Activated CD4-positive, alpha-beta T cell treated with anti-CD3 and anti-CD28 coated beads, Interleukin-2, amount 10 ng/mL, durations not matched to agents 7 days and 5 days (primary cell): ENCODE measurements around the gene HAPLN1. TPM values are rescaled to one million over a fixed set of nuclear protein-coding genes. Genes with fewer than 3 reads are reported as not detected.

ENCODE experiments used
- CTCF ChIA-PET: fragments of 350-600 bp; sonication (Branson Sonifier 250); formaldehyde crosslinking; loops from one replicate; lab custom pipeline; 2021; ENCODE audit warnings: antibody characterized with exemption; lab: Charles Lee
- POLR2A ChIA-PET: fragments of 350-600 bp; sonication (Branson Sonifier 250); formaldehyde crosslinking; loops from one replicate; lab custom pipeline; 2021; ENCODE audit warnings: antibody characterized with exemption; lab: Charles Lee
- DNase-seq: peaks from one replicate; pipeline ENCODE4 v3.0.0-alpha.2; 2020
- H3K27ac Mint-ChIP-seq: one replicate; pipeline ENCODE4 v1.8.0; 2021; ENCODE audit warnings: mild to moderate bottlenecking, moderate library complexity, mixed read lengths
- H3K27me3 Mint-ChIP-seq: one replicate; pipeline ENCODE4 v1.8.0; 2021; ENCODE audit warnings: mixed read lengths
- H3K36me3 Mint-ChIP-seq: one replicate; pipeline ENCODE4 v1.8.0; 2021; ENCODE audit warnings: low read depth, mixed read lengths
- H3K4me1 Mint-ChIP-seq: one replicate; pipeline ENCODE4 v1.8.0; 2021; ENCODE audit warnings: mixed read lengths
- H3K4me3 Mint-ChIP-seq: one replicate; pipeline ENCODE4 v1.8.0; 2021; ENCODE audit warnings: mild to moderate bottlenecking, moderate library complexity, mixed read lengths
- H3K9me3 Mint-ChIP-seq: one replicate; pipeline ENCODE4 v1.8.0; 2021; ENCODE audit warnings: mixed read lengths
- total RNA-seq, 2 experiments: library from RNA; stranded (reverse); gene quantifications; one replicate each; pipeline ENCODE4 v1.2.3, GENCODE V29; 2021

The HAPLN1 gene
- total RNA-seq, 2 experiments from 2014 or later = not detected

GRCh38 chr5:83709973-83710372 lies 10.7 kb downstream of the HAPLN1 start:
- Mint-ChIP-seq H3K4me3 (no peak overlapping the region), H3K4me1 (no peaks in the 10 kb centered on the region), H3K36me3 (no peaks in the 10 kb centered on the region), H3K9me3 (no peaks in the 10 kb centered on the region), H3K27me3 (peaks cover 4% of the 10 kb centered on the region), H3K27ac (no peak overlapping the region)
- DNase-seq = no peak
- CTCF ChIA-PET = no interaction called here
- POLR2A ChIA-PET = no interaction called here

GRCh38 chr5:83708170-83708569 lies 12.5 kb downstream of the HAPLN1 start:
- Mint-ChIP-seq H3K9me3 (no peaks in the 10 kb centered on the region), H3K27me3 (no peaks in the 10 kb centered on the region), H3K4me3 (no peak overlapping the region), H3K4me1 (no peaks in the 10 kb centered on the region), H3K27ac (no peak overlapping the region), H3K36me3 (no peaks in the 10 kb centered on the region)
- no peak for DNase-seq
- POLR2A ChIA-PET = no interaction called here
- CTCF ChIA-PET = no interaction called here

- Mint-ChIP-seq H3K9me3 (no peaks in the 10 kb centered on the region), H3K36me3 (no peaks in the 10 kb centered on the region), H3K27ac (no peak overlapping the region), H3K4me1 (no peaks in the 10 kb centered on the region), H3K4me3 (no peak overlapping the region), H3K27me3 (no peaks in the 10 kb centered on the region)
- no peak for DNase-seq
- CTCF ChIA-PET = no interaction called here
- POLR2A ChIA-PET = interaction anchor here (0.8 kb wide), 1 partner anchor 33 kb away, joined by 4 read pairs; no protein-coding TSS in a partner anchor
Measured at GRCh38 chr5:83703059-83703458, 17.6 kb downstream of the HAPLN1 start.

- H3K9me3 Mint-ChIP-seq = no peaks in the 10 kb centered on the region
- H3K4me3 Mint-ChIP-seq = no peak overlapping the region
- no peaks in the 10 kb centered on the region for H3K36me3 Mint-ChIP-seq
- H3K4me1 Mint-ChIP-seq = no peaks in the 10 kb centered on the region
- DNase-seq = no peak
- CTCF ChIA-PET = no interaction called here
- no peak overlapping the region for H3K27ac Mint-ChIP-seq
- H3K27me3 Mint-ChIP-seq = no peaks in the 10 kb centered on the region
- POLR2A ChIA-PET = interaction anchor here (0.6 kb wide), 1 partner anchor 1685 kb away, joined by 4 read pairs; no protein-coding TSS in a partner anchor
Measured at GRCh38 chr5:83701886-83702285, 18.8 kb downstream of the HAPLN1 start.

- DNase-seq = no peak
- no peaks in the 10 kb centered on the region for H3K4me1 Mint-ChIP-seq
- peaks cover 3% of the 10 kb centered on the region for H3K27me3 Mint-ChIP-seq
- ChIA-PET CTCF (no interaction called here), POLR2A (no interaction called here)
- H3K9me3 Mint-ChIP-seq = no peaks in the 10 kb centered on the region
- H3K27ac Mint-ChIP-seq = no peak overlapping the region
- no peaks in the 10 kb centered on the region for H3K36me3 Mint-ChIP-seq
- no peak overlapping the region for H3K4me3 Mint-ChIP-seq
Measured at GRCh38 chr5:83689881-83690280, 30.8 kb downstream of the HAPLN1 start.

- Mint-ChIP-seq H3K27ac (no peak overlapping the region), H3K9me3 (no peaks in the 10 kb centered on the region), H3K4me1 (no peaks in the 10 kb centered on the region), H3K4me3 (no peak overlapping the region), H3K36me3 (no peaks in the 10 kb centered on the region), H3K27me3 (peaks cover 3% of the 10 kb centered on the region)
- CTCF ChIA-PET = no interaction called here
- POLR2A ChIA-PET = no interaction called here
- DNase-seq = no peak
Measured at GRCh38 chr5:83688281-83688680, 32.4 kb downstream of the HAPLN1 start.

GRCh38 chr5:83687124-83687619 lies 33.5 kb downstream of the HAPLN1 start:
- Mint-ChIP-seq H3K9me3 (no peaks in the 10 kb centered on the region), H3K36me3 (no peaks in the 10 kb centered on the region)
- DNase-seq = no peak

GRCh38 chr5:83686251-83686650 lies 34.4 kb downstream of the HAPLN1 start:
- no peaks in the 10 kb centered on the region for H3K9me3 Mint-ChIP-seq
- DNase-seq = no peak
- no peaks in the 10 kb centered on the region for H3K36me3 Mint-ChIP-seq
- CTCF ChIA-PET = no interaction called here
- POLR2A ChIA-PET = no interaction called here
- H3K27me3 Mint-ChIP-seq = peaks cover 3% of the 10 kb centered on the region
- H3K4me1 Mint-ChIP-seq = no peaks in the 10 kb centered on the region
- H3K4me3 Mint-ChIP-seq = no peak overlapping the region
- no peak overlapping the region for H3K27ac Mint-ChIP-seq

More at GRCh38 chr5:83687124-83687619, 33.5 kb downstream of the HAPLN1 start:
- Mint-ChIP-seq H3K27ac (no peak overlapping the region), H3K27me3 (peaks cover 3% of the 10 kb centered on the region), H3K4me1 (no peaks in the 10 kb centered on the region), H3K4me3 (no peak overlapping the region)
- POLR2A ChIA-PET = no interaction called here
- CTCF ChIA-PET = no interaction called here

GRCh38 chr5:83683836-83684235 lies 36.8 kb downstream of the HAPLN1 start:
- Mint-ChIP-seq H3K36me3 (no peaks in the 10 kb centered on the region), H3K27me3 (no peaks in the 10 kb centered on the region), H3K27ac (no peak overlapping the region), H3K4me1 (no peaks in the 10 kb centered on the region), H3K4me3 (no peak overlapping the region), H3K9me3 (no peaks in the 10 kb centered on the region)
- ChIA-PET POLR2A (no interaction called here), CTCF (interaction anchor here (1.2 kb wide), 1 partner anchor 9 kb away, joined by 3 read pairs; no protein-coding TSS in a partner anchor)
- no peak for DNase-seq

GRCh38 chr5:83672646-83673045 lies 48.0 kb downstream of the HAPLN1 start:
- Mint-ChIP-seq H3K27me3 (no peaks in the 10 kb centered on the region), H3K36me3 (no peaks in the 10 kb centered on the region), H3K27ac (no peak overlapping the region), H3K4me3 (no peak overlapping the region), H3K9me3 (no peaks in the 10 kb centered on the region), H3K4me1 (no peaks in the 10 kb centered on the region)
- ChIA-PET POLR2A (no interaction called here), CTCF (no interaction called here)
- DNase-seq = no peak

- Mint-ChIP-seq H3K36me3 (no peaks in the 10 kb centered on the region), H3K27me3 (no peaks in the 10 kb centered on the region), H3K4me3 (no peak overlapping the region), H3K4me1 (no peaks in the 10 kb centered on the region), H3K27ac (no peak overlapping the region), H3K9me3 (no peaks in the 10 kb centered on the region)
- DNase-seq = no peak
- ChIA-PET POLR2A (no interaction called here), CTCF (no interaction called here)
Measured at GRCh38 chr5:83672158-83672557, 48.5 kb downstream of the HAPLN1 start.

- H3K9me3 Mint-ChIP-seq = no peaks in the 10 kb centered on the region
- ChIA-PET POLR2A (no interaction called here), CTCF (no interaction called here)
- no peaks in the 10 kb centered on the region for H3K4me1 Mint-ChIP-seq
- H3K36me3 Mint-ChIP-seq = no peaks in the 10 kb centered on the region
- H3K27me3 Mint-ChIP-seq = peaks cover 3% of the 10 kb centered on the region
- H3K27ac Mint-ChIP-seq = no peak overlapping the region
- H3K4me3 Mint-ChIP-seq = no peak overlapping the region
- DNase-seq = no peak
Measured at GRCh38 chr5:83665631-83666030, 55.0 kb downstream of the HAPLN1 start.

- peaks cover 3% of the 10 kb centered on the region for H3K27me3 Mint-ChIP-seq
Measured at GRCh38 chr5:83662558-83662957, 58.1 kb downstream of the HAPLN1 start.

GRCh38 chr5:83657807-83658525 lies 62.7 kb downstream of the HAPLN1 start:
- Mint-ChIP-seq H3K4me1 (no peaks in the 10 kb centered on the region), H3K36me3 (no peaks in the 10 kb centered on the region), H3K27me3 (no peaks in the 10 kb centered on the region), H3K4me3 (no peak overlapping the region), H3K9me3 (no peaks in the 10 kb centered on the region), H3K27ac (no peak overlapping the region)
- ChIA-PET POLR2A (no interaction called here), CTCF (no interaction called here)
- no peak for DNase-seq

More at GRCh38 chr5:83662558-83662957, 58.1 kb downstream of the HAPLN1 start:
- Mint-ChIP-seq H3K4me1 (no peaks in the 10 kb centered on the region), H3K9me3 (no peaks in the 10 kb centered on the region), H3K36me3 (no peaks in the 10 kb centered on the region), H3K4me3 (no peak overlapping the region), H3K27ac (no peak overlapping the region)
- ChIA-PET POLR2A (no interaction called here), CTCF (no interaction called here)
- no peak for DNase-seq
